Stomach (tissue), 4 donors: ENCODE results near the gene IFNGR2.

Source experiments
- CTCF ChIP-seq, 7 experiments: fragments of 450-650 bp in 4 of 7; fragments of 200-600 bp in 3 of 7; sonication (generic) in 3 of 7; IDR thresholded peaks; one replicate each; pipeline ENCODE4 v1.5.1; 2016 to 2019; ENCODE audit warnings: antibody characterized with exemption in 7 of 7, control low read depth in 2 of 7, mild to moderate bottlenecking in 1 of 7
- POLR2A ChIP-seq, 4 donors: fragments of 450-650 bp; IDR thresholded peaks; one replicate each; pipeline ENCODE4 v1.6.1; 2016; ENCODE audit warnings: antibody characterized with exemption in 4 of 4, control low read depth in 2 of 4, mild to moderate bottlenecking in 1 of 4, moderate library complexity in 1 of 4

GRCh38 chr21:33455686-33456446, 52.7 kb downstream of the IFNGR2 start:
- TF ChIP-seq POLR2A (IDR thresholded peaks at IDR 0.05), result no peak
- TF ChIP-seq CTCF (IDR thresholded peaks at IDR 0.05), result no peak
